Astrocyte (in vitro differentiated cells and primary cell): ENCODE results near the gene ACER1. TPM values are rescaled to one million over a fixed set of nuclear protein-coding genes. Genes with fewer than 3 reads are reported as not detected.
"Not testable (repeated sequence)": the region's sequence is repeated elsewhere in the genome, so short reads cannot be mapped to it uniquely, and the experiment has no call there.

Source experiments
- DNase-seq: peaks from one replicate; pipeline ENCODE4 v3.0.0-alpha.2; 2010; ENCODE audit warnings: low read depth
- FAIRE-seq: peaks from 2 replicates; lab custom pipeline; 2011; peaks lifted over from hg19 to GRCh38; lab: Jason Lieb, UNC
- H2AFZ ChIP-seq: 2 replicates; pipeline ENCODE4 v1.6.0; 2012; ENCODE audit warnings: low read depth, low read length, inconsistent platforms
- H3K27ac ChIP-seq: 2 replicates; pipeline ENCODE4 v1.5.1; 2011; ENCODE audit warnings: low read depth, low read length, inconsistent platforms
- H3K27me3 ChIP-seq: 2 replicates; pipeline ENCODE4 v1.6.0; 2011; ENCODE audit warnings: low read length, inconsistent platforms; ENCODE audit not compliant: insufficient read depth
- H3K36me3 ChIP-seq: 2 replicates; pipeline ENCODE4 v1.5.1; 2011; ENCODE audit warnings: low read length, inconsistent platforms; ENCODE audit not compliant: insufficient read depth
- H3K4me1 ChIP-seq: 2 replicates; pipeline ENCODE4 v1.5.1; 2011; ENCODE audit warnings: low read length, inconsistent platforms; ENCODE audit not compliant: insufficient read depth
- H3K4me2 ChIP-seq: 2 replicates; pipeline ENCODE4 v1.6.0; 2012; ENCODE audit warnings: low read length, inconsistent platforms
- H3K4me3 ChIP-seq: 2 replicates; pipeline ENCODE4 v1.5.1; 2011; ENCODE audit warnings: low read depth, mild to moderate bottlenecking, low read length, inconsistent platforms; ENCODE audit not compliant: insufficient read depth
- H3K79me2 ChIP-seq: 2 replicates; pipeline ENCODE4 v1.6.0; 2012; ENCODE audit warnings: mild to moderate bottlenecking, low read length, inconsistent platforms; ENCODE audit not compliant: insufficient read depth
- H3K9ac ChIP-seq: 2 replicates; pipeline ENCODE4 v1.6.0; 2012; ENCODE audit warnings: mild to moderate bottlenecking, low read length, inconsistent platforms
- H3K9me3 ChIP-seq: 2 replicates; pipeline ENCODE4 v1.5.1; 2012; ENCODE audit warnings: low read depth, mild to moderate bottlenecking, low read length, inconsistent platforms; ENCODE audit not compliant: insufficient read depth
- H4K20me1 ChIP-seq: 2 replicates; pipeline ENCODE4 v1.6.0; 2012; ENCODE audit warnings: low read length, inconsistent platforms; ENCODE audit not compliant: insufficient read depth
- H3K27ac Mint-ChIP-seq: one replicate; pipeline ENCODE4 v1.8.0; 2021; ENCODE audit warnings: mild to moderate bottlenecking, mixed read lengths; ENCODE audit not compliant: unreplicated experiment
- H3K27me3 Mint-ChIP-seq: one replicate; pipeline ENCODE4 v1.8.0; 2021; ENCODE audit warnings: low read depth, mixed read lengths; ENCODE audit not compliant: unreplicated experiment
- H3K36me3 Mint-ChIP-seq: one replicate; pipeline ENCODE4 v1.8.0; 2021; ENCODE audit warnings: low read depth, mixed read lengths; ENCODE audit not compliant: unreplicated experiment
- H3K4me1 Mint-ChIP-seq: one replicate; pipeline ENCODE4 v1.8.0; 2021; ENCODE audit warnings: low read depth, mixed read lengths; ENCODE audit not compliant: unreplicated experiment
- H3K4me3 Mint-ChIP-seq: one replicate; pipeline ENCODE4 v1.8.0; 2021; ENCODE audit warnings: mild to moderate bottlenecking, moderate library complexity, mixed read lengths; ENCODE audit not compliant: unreplicated experiment
- H3K9me3 Mint-ChIP-seq: one replicate; pipeline ENCODE4 v1.8.0; 2021; ENCODE audit warnings: mild to moderate bottlenecking, mixed read lengths; ENCODE audit not compliant: unreplicated experiment
- CTCF ChIP-seq: IDR thresholded peaks from 2 replicates; pipeline ENCODE4 v1.5.1; 2011; ENCODE audit warnings: low read depth, mild to moderate bottlenecking, inconsistent platforms, low read length, moderate library complexity; ENCODE audit not compliant: insufficient read depth
- EZH2 ChIP-seq: IDR thresholded peaks from 2 replicates; pipeline ENCODE4 v1.6.1; 2012; ENCODE audit warnings: mild to moderate bottlenecking, low read length, inconsistent platforms; ENCODE audit not compliant: insufficient read depth
- total RNA-seq: library from RNA; stranded (reverse); gene quantifications from 2 replicates; pipeline ENCODE4 v1.2.1, GENCODE V29; 2021

ACER1 gene
- total RNA-seq, 1 donor from 2014 or later = not detected

GRCh38 chr19:6352381-6353165 lies 19.2 kb upstream of the ACER1 start:
- DNase-seq = no peak
- Mint-ChIP-seq H3K27me3 (peaks cover 5% of the 10 kb centered on the region), H3K4me3 (no peak overlapping the region), H3K36me3 (no peaks in the 10 kb centered on the region), H3K27ac (no peak overlapping the region), H3K9me3 (no peaks in the 10 kb centered on the region), H3K4me1 (no peaks in the 10 kb centered on the region)
- no peaks in the 10 kb centered on the region for H3K9me3 ChIP-seq
- no peaks in the 10 kb centered on the region for H3K36me3 ChIP-seq
- no peaks in the 10 kb centered on the region for H3K4me1 ChIP-seq
- FAIRE-seq = no peak
- TF ChIP-seq CTCF = no peak
- TF ChIP-seq EZH2 = no peak
- H3K9ac ChIP-seq = no peak overlapping the region
- H3K4me3 ChIP-seq = no peak overlapping the region
- no peaks in the 10 kb centered on the region for H3K27me3 ChIP-seq
- H3K79me2 ChIP-seq = no peaks in the 10 kb centered on the region
- H3K27ac ChIP-seq = no peak overlapping the region
- no peaks in the 10 kb centered on the region for H4K20me1 ChIP-seq
- no peak overlapping the region for H2AFZ ChIP-seq
- no peak overlapping the region for H3K4me2 ChIP-seq

GRCh38 chr19:6350688-6351087 lies 17.3 kb upstream of the ACER1 start:
- DNase-seq = no peak
- FAIRE-seq = no peak
- Histone ChIP-seq H2AFZ (no peak overlapping the region), H3K27ac (no peak overlapping the region), H3K27me3 (no peaks in the 10 kb centered on the region), H3K36me3 (no peaks in the 10 kb centered on the region), H3K9me3 (no peaks in the 10 kb centered on the region), H3K4me1 (no peaks in the 10 kb centered on the region), H3K4me3 (no peak overlapping the region), H3K9ac (no peak overlapping the region), H4K20me1 (no peaks in the 10 kb centered on the region), H3K4me2 (no peak overlapping the region), H3K79me2 (no peaks in the 10 kb centered on the region)
- H3K9me3 Mint-ChIP-seq = no peaks in the 10 kb centered on the region
- H3K4me3 Mint-ChIP-seq = no peak overlapping the region
- TF ChIP-seq CTCF = no peak
- TF ChIP-seq EZH2 = no peak
- H3K27me3 Mint-ChIP-seq = peaks cover 8% of the 10 kb centered on the region
- no peaks in the 10 kb centered on the region for H3K36me3 Mint-ChIP-seq
- no peaks in the 10 kb centered on the region for H3K4me1 Mint-ChIP-seq
- no peak overlapping the region for H3K27ac Mint-ChIP-seq

- not testable (repeated sequence) for H3K4me2 ChIP-seq, DNase-seq, H3K4me3 ChIP-seq, FAIRE-seq, H3K27me3 ChIP-seq, H4K20me1 ChIP-seq, H3K9me3 Mint-ChIP-seq, H3K27ac ChIP-seq, H2AFZ ChIP-seq, H3K27me3 Mint-ChIP-seq, H3K4me3 Mint-ChIP-seq, H3K36me3 ChIP-seq, H3K9ac ChIP-seq, H3K79me2 ChIP-seq, H3K4me1 ChIP-seq, H3K36me3 Mint-ChIP-seq, H3K4me1 Mint-ChIP-seq, H3K9me3 ChIP-seq, H3K27ac Mint-ChIP-seq
Measured at GRCh38 chr19:6349271-6349670, 15.9 kb upstream of the ACER1 start.
